ENCODE results near the gene USP53. TPM values are rescaled to one million over a fixed set of nuclear protein-coding genes. Genes with fewer than 3 reads are reported as not detected.

Gene USP53
- total and polyA plus RNA-seq, 2 experiments from 2014 or later, result 17.1 to 27.7 TPM

DNA sequence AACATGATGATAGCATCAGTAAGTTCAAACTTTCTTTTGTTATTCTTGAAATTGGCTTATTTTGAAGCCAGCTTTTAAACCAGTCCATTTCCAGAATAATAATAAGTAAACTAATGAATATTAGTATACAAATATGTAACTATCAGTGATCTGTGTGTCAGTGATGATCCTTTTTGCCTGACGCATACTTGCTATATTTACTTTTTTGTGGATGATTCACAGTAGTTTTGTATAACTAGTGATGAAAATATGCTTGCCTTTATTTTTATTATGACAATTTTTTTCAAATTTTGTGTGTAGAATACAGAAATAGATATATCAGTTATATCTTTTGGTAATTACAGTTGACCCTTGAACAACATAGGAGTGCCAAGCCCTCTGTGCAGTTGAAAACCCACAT, 49.5 kb downstream of the USP53 start:
- no peak overlapping the region for H3K27ac ChIP-seq (ENCODE audit: low read depth)
- H3F3A ChIP-seq (replicated peaks; ENCODE audit: low read depth), result no peaks in the 10 kb centered on the region
- DNase-seq (ENCODE audit: low spot score) (no peak), ATAC-seq (no peak)
- Mint-ChIP-seq H3K27ac (no peak overlapping the region), H3K36me3 (ENCODE audit: low read depth) (peaks cover 14% of the 10 kb centered on the region), H3K4me1 (no peaks in the 10 kb centered on the region), H3K4me3 (no peak overlapping the region), H3K9me3 (no peaks in the 10 kb centered on the region), H3K27me3 (ENCODE audit: insufficient read depth, low read depth, poor library complexity) (no peaks in the 10 kb centered on the region)
- H3K79me2 ChIP-seq (replicated peaks; ENCODE audit: insufficient read depth), result no peaks in the 10 kb centered on the region
- H3K4me3 ChIP-seq, result no peak overlapping the region
- H3K4me1 ChIP-seq (ENCODE audit: insufficient read depth), result no peaks in the 10 kb centered on the region
- no peak overlapping the region for H2AFZ ChIP-seq
- no peaks in the 10 kb centered on the region for H4K20me1 ChIP-seq (replicated peaks; ENCODE audit: insufficient read depth)
- no peaks in the 10 kb centered on the region for H3K9me2 ChIP-seq (ENCODE audit: insufficient read depth)
- H3K27me3 ChIP-seq (ENCODE audit: insufficient read depth), result no peaks in the 10 kb centered on the region
- no peak overlapping the region for H3K4me2 ChIP-seq
- TF ChIP-seq NANOG (IDR thresholded peaks at IDR 0.05; ENCODE audit: borderline replicate concordance) (no peak), STAT1 (IDR thresholded peaks at IDR 0.05; ENCODE audit: unreplicated experiment) (no peak), JUNB (IDR thresholded peaks at IDR 0.05; ENCODE audit: unreplicated experiment) (no peak), CREB1 (CRISPR knock-in tag; IDR thresholded peaks at IDR 0.05; ENCODE audit: low read depth) (no peak), POLR2AphosphoS5 (IDR thresholded peaks at IDR 0.05; ENCODE audit: low read depth) (no peak), EZH2 (IDR thresholded peaks at IDR 0.05; ENCODE audit: low read depth, unreplicated experiment) (no peak), EZH2phosphoT487 (IDR thresholded peaks at IDR 0.05; ENCODE audit: unreplicated experiment) (no peak), ZNF114 (CRISPR knock-in tag; IDR thresholded peaks at IDR 0.05) (no peak), ZNF331 (CRISPR knock-in tag; IDR thresholded peaks at IDR 0.05; ENCODE audit: low read depth) (no peak)
- TF ChIP-seq, protein P1, sequence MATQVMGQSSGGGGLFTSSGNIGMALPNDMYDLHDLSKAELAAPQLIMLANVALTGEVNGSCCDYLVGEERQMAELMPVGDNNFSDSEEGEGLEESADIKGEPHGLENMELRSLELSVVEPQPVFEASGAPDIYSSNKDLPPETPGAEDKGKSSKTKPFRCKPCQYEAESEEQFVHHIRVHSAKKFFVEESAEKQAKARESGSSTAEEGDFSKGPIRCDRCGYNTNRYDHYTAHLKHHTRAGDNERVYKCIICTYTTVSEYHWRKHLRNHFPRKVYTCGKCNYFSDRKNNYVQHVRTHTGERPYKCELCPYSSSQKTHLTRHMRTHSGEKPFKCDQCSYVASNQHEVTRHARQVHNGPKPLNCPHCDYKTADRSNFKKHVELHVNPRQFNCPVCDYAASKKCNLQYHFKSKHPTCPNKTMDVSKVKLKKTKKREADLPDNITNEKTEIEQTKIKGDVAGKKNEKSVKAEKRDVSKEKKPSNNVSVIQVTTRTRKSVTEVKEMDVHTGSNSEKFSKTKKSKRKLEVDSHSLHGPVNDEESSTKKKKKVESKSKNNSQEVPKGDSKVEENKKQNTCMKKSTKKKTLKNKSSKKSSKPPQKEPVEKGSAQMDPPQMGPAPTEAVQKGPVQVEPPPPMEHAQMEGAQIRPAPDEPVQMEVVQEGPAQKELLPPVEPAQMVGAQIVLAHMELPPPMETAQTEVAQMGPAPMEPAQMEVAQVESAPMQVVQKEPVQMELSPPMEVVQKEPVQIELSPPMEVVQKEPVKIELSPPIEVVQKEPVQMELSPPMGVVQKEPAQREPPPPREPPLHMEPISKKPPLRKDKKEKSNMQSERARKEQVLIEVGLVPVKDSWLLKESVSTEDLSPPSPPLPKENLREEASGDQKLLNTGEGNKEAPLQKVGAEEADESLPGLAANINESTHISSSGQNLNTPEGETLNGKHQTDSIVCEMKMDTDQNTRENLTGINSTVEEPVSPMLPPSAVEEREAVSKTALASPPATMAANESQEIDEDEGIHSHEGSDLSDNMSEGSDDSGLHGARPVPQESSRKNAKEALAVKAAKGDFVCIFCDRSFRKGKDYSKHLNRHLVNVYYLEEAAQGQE (IDR thresholded peaks at IDR 0.05; ENCODE audit: unreplicated experiment), result no peak
- TF ChIP-seq, protein P2, sequence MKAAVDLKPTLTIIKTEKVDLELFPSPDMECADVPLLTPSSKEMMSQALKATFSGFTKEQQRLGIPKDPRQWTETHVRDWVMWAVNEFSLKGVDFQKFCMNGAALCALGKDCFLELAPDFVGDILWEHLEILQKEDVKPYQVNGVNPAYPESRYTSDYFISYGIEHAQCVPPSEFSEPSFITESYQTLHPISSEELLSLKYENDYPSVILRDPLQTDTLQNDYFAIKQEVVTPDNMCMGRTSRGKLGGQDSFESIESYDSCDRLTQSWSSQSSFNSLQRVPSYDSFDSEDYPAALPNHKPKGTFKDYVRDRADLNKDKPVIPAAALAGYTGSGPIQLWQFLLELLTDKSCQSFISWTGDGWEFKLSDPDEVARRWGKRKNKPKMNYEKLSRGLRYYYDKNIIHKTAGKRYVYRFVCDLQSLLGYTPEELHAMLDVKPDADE (IDR thresholded peaks at IDR 0.05), result no peak
- TF ChIP-seq, protein P3, sequence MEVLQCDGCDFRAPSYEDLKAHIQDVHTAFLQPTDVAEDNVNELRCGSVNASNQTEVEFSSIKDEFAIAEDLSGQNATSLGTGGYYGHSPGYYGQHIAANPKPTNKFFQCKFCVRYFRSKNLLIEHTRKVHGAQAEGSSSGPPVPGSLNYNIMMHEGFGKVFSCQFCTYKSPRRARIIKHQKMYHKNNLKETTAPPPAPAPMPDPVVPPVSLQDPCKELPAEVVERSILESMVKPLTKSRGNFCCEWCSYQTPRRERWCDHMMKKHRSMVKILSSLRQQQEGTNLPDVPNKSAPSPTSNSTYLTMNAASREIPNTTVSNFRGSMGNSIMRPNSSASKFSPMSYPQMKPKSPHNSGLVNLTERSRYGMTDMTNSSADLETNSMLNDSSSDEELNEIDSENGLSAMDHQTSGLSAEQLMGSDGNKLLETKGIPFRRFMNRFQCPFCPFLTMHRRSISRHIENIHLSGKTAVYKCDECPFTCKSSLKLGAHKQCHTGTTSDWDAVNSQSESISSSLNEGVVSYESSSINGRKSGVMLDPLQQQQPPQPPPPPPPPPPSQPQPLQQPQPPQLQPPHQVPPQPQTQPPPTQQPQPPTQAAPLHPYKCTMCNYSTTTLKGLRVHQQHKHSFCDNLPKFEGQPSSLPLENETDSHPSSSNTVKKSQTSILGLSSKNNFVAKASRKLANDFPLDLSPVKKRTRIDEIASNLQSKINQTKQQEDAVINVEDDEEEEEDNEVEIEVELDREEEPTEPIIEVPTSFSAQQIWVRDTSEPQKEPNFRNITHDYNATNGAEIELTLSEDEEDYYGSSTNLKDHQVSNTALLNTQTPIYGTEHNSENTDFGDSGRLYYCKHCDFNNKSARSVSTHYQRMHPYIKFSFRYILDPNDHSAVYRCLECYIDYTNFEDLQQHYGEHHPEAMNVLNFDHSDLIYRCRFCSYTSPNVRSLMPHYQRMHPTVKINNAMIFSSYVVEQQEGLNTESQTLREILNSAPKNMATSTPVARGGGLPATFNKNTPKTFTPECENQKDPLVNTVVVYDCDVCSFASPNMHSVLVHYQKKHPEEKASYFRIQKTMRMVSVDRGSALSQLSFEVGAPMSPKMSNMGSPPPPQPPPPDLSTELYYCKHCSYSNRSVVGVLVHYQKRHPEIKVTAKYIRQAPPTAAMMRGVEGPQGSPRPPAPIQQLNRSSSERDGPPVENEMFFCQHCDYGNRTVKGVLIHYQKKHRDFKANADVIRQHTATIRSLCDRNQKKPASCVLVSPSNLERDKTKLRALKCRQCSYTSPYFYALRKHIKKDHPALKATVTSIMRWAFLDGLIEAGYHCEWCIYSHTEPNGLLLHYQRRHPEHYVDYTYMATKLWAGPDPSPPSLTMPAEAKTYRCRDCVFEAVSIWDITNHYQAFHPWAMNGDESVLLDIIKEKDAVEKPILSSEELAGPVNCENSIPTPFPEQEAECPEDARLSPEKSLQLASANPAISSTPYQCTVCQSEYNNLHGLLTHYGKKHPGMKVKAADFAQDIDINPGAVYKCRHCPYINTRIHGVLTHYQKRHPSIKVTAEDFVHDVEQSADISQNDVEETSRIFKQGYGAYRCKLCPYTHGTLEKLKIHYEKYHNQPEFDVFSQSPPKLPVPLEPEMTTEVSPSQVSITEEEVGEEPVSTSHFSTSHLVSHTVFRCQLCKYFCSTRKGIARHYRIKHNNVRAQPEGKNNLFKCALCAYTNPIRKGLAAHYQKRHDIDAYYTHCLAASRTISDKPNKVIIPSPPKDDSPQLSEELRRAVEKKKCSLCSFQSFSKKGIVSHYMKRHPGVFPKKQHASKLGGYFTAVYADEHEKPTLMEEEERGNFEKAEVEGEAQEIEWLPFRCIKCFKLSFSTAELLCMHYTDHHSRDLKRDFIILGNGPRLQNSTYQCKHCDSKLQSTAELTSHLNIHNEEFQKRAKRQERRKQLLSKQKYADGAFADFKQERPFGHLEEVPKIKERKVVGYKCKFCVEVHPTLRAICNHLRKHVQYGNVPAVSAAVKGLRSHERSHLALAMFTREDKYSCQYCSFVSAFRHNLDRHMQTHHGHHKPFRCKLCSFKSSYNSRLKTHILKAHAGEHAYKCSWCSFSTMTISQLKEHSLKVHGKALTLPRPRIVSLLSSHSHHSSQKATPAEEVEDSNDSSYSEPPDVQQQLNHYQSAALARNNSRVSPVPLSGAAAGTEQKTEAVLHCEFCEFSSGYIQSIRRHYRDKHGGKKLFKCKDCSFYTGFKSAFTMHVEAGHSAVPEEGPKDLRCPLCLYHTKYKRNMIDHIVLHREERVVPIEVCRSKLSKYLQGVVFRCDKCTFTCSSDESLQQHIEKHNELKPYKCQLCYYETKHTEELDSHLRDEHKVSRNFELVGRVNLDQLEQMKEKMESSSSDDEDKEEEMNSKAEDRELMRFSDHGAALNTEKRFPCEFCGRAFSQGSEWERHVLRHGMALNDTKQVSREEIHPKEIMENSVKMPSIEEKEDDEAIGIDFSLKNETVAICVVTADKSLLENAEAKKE (CRISPR knock-in tag; IDR thresholded peaks at IDR 0.05), result no peak
- TF ChIP-seq, protein P4, sequence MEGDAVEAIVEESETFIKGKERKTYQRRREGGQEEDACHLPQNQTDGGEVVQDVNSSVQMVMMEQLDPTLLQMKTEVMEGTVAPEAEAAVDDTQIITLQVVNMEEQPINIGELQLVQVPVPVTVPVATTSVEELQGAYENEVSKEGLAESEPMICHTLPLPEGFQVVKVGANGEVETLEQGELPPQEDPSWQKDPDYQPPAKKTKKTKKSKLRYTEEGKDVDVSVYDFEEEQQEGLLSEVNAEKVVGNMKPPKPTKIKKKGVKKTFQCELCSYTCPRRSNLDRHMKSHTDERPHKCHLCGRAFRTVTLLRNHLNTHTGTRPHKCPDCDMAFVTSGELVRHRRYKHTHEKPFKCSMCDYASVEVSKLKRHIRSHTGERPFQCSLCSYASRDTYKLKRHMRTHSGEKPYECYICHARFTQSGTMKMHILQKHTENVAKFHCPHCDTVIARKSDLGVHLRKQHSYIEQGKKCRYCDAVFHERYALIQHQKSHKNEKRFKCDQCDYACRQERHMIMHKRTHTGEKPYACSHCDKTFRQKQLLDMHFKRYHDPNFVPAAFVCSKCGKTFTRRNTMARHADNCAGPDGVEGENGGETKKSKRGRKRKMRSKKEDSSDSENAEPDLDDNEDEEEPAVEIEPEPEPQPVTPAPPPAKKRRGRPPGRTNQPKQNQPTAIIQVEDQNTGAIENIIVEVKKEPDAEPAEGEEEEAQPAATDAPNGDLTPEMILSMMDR (conservative IDR thresholded peaks at IDR 0.05; ENCODE audit: low read depth in 2 of 2), result no peak
- 0 out of 2 replicates have a peak, but pooled peaks cover 4% of the 10 kb centered on the region for H3K36me3 ChIP-seq (ENCODE audit: insufficient read depth)

All from GM23338 (cell line).